GM21528 (cell line): ENCODE measurements around the gene TUNAR.
"Not testable (repeated sequence)": the region's sequence is repeated elsewhere in the genome, so short reads cannot be mapped to it uniquely, and the experiment has no call there.

ENCODE experiments used
- ATAC-seq: cut with Tn5 transposase; IDR thresholded peaks from one replicate; pipeline ENCODE4 v1.9.1; 2021; ENCODE audit warnings: mild to moderate bottlenecking, moderate library complexity; ENCODE audit not compliant: unreplicated experiment, low FRiP score

TUNAR gene

DNA sequence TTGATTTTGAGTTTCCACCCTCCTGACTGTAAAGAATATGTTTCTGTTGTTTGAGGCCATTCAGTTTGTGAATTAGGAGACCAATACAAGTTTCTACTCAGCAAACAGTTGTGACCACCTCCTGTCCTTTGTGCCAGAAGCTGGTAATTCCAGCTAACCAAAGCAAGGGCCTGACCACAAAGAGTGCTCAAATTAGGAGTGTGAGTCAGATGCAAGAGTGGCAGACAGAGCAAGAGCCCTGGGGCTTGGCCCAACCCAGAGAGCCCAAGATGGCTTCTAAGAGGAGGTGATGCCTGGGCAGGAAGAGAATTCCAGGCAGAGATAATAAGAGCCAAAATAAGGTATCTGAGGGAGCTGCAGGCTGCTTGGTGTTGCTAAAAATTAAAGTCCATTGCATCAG, 84.8 kb downstream of the TUNAR start:
- ATAC-seq = no peak

- ATAC-seq = no peak
Observed at GRCh38 chr14:95964901-95965300, 88.3 kb downstream of the TUNAR start.

- ATAC-seq = not testable (repeated sequence)
Observed at GRCh38 chr14:95968048-95968447, 91.4 kb downstream of the TUNAR start.
